Fibroblast of skin of abdomen (primary cell): ENCODE data around the gene THAP4.
"Not testable (repeated sequence)": the region's sequence is repeated elsewhere in the genome, so short reads cannot be mapped to it uniquely, and the experiment has no call there.

Experiments
- DNase-seq: peaks from one replicate; pipeline ENCODE4 v3.0.0-alpha.2; 2013

THAP4 gene

GRCh38 chr2:241665731-241666440, 28.9 kb upstream of the THAP4 start:
- no peak for DNase-seq

- not testable (repeated sequence) for DNase-seq
Measured at GRCh38 chr2:241662731-241663130, 25.8 kb upstream of the THAP4 start.

- DNase-seq, result no peak
Measured at GRCh38 chr2:241660593-241661213, 23.7 kb upstream of the THAP4 start.

- peak; percentile 61 for DNase-seq
Measured at GRCh38 chr2:241659150-241659739, 22.3 kb upstream of the THAP4 start.

- DNase-seq, result no peak
Measured at GRCh38 chr2:241658296-241658695, 21.3 kb upstream of the THAP4 start.

- DNase-seq, result no peak
Measured at GRCh38 chr2:241657786-241658254, 20.9 kb upstream of the THAP4 start.

- DNase-seq, result no peak
Measured at GRCh38 chr2:241656190-241656741, 19.3 kb upstream of the THAP4 start.

- no peak for DNase-seq
Measured at GRCh38 chr2:241655516-241656189, 18.7 kb upstream of the THAP4 start.

GRCh38 chr2:241654551-241654950, 17.6 kb upstream of the THAP4 start:
- no peak for DNase-seq

- no peak for DNase-seq
Measured at GRCh38 chr2:241653210-241653750, 16.3 kb upstream of the THAP4 start.

GRCh38 chr2:241652722-241653121, 15.8 kb upstream of the THAP4 start:
- DNase-seq, result no peak

GRCh38 chr2:241652142-241652541, 15.2 kb upstream of the THAP4 start:
- no peak for DNase-seq

GRCh38 chr2:241649927-241650326, 13.0 kb upstream of the THAP4 start:
- no peak for DNase-seq

GRCh38 chr2:241649404-241649803, 12.4 kb upstream of the THAP4 start:
- no peak for DNase-seq

- DNase-seq, result no peak
Measured at GRCh38 chr2:241648453-241648852, 11.5 kb upstream of the THAP4 start.

GRCh38 chr2:241645915-241646645, 9.1 kb upstream of the THAP4 start:
- DNase-seq, result no peak

GRCh38 chr2:241645056-241645914, 8.3 kb upstream of the THAP4 start:
- DNase-seq, result no peak

GRCh38 chr2:241641631-241642030, 4.7 kb upstream of the THAP4 start:
- DNase-seq, result no peak

GRCh38 chr2:241640165-241640795, 3.3 kb upstream of the THAP4 start:
- no peak for DNase-seq

- no peak for DNase-seq
Measured at GRCh38 chr2:241639385-241639784, 2.4 kb upstream of the THAP4 start.

- DNase-seq, result no peak
Measured at GRCh38 chr2:241638940-241639339, 2.0 kb upstream of the THAP4 start.
